ENCODE data around the gene RAB3IL1.

RAB3IL1 gene

GRCh38 chr11:61961570-61962212, 44.3 kb upstream of the RAB3IL1 start:
- no peak for TF ChIP-seq EZH2 (IDR thresholded peaks at IDR 0.05)
- no peak for TF ChIP-seq POLR2AphosphoS5 (IDR thresholded peaks at IDR 0.05; ENCODE audit: borderline replicate concordance, low read depth, low read length)
- no peak for TF ChIP-seq FOXP2 (optimal IDR thresholded peaks at IDR 0.05; ENCODE audit: control extremely low read depth, extremely low read length, insufficient read depth)
- no peaks in the 10 kb centered on the region for H3K9me3 ChIP-seq (ENCODE audit: low read depth, low read length)
- H3K9ac ChIP-seq (ENCODE audit: insufficient read length), result no peak overlapping the region
- H3K27ac ChIP-seq, result no peak overlapping the region
- no peak overlapping the region for H3K4me3 ChIP-seq
- H3K36me3 ChIP-seq (ENCODE audit: insufficient read depth, low read length), result peaks cover 37% of the 10 kb centered on the region
- no peak for DNase-seq (ENCODE audit: low read depth, low spot score)

DNA sequence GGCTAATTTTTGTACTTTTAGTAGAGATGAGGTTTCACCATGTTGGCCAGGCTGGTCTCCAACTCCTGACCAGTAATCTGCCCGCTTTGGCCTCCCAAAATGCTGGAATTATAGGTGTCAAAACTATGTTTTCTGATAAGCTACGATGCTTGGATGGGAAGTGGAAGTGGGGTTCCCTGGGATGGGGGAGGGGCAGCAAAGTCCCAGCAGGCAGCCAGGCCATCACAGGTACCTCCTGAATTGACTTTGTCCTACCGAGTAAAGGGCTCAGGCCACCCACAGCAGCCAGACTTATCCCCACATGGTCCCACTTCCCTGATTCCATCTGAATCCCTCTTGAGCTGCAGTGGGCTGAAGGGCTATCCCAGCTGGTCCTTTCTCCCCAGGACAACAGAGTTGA, 43.2 kb upstream of the RAB3IL1 start:
- Histone ChIP-seq H3K36me3 (ENCODE audit: insufficient read depth, low read length) (peaks cover 26% of the 10 kb centered on the region), H3K27ac (no peak overlapping the region), H3K9me3 (ENCODE audit: low read depth, low read length) (no peaks in the 10 kb centered on the region), H3K9ac (ENCODE audit: insufficient read length) (no peak overlapping the region), H3K4me3 (no peak overlapping the region)
- TF ChIP-seq EZH2 (IDR thresholded peaks at IDR 0.05), result no peak
- TF ChIP-seq POLR2AphosphoS5 (IDR thresholded peaks at IDR 0.05; ENCODE audit: borderline replicate concordance, low read depth, low read length), result no peak
- no peak for TF ChIP-seq FOXP2 (optimal IDR thresholded peaks at IDR 0.05; ENCODE audit: control extremely low read depth, extremely low read length, insufficient read depth)
- no peak for DNase-seq (ENCODE audit: low read depth, low spot score)

GRCh38 chr11:61959678-61960077, 42.3 kb upstream of the RAB3IL1 start:
- Histone ChIP-seq H3K4me3 (no peak overlapping the region), H3K36me3 (ENCODE audit: insufficient read depth, low read length) (peaks cover 17% of the 10 kb centered on the region), H3K9me3 (ENCODE audit: low read depth, low read length) (no peaks in the 10 kb centered on the region), H3K9ac (ENCODE audit: insufficient read length) (no peak overlapping the region), H3K27ac (no peak overlapping the region)
- TF ChIP-seq EZH2 (IDR thresholded peaks at IDR 0.05) (no peak), FOXP2 (optimal IDR thresholded peaks at IDR 0.05; ENCODE audit: control extremely low read depth, extremely low read length, insufficient read depth) (no peak), POLR2AphosphoS5 (IDR thresholded peaks at IDR 0.05; ENCODE audit: borderline replicate concordance, low read depth, low read length) (no peak)
- no peak for DNase-seq (ENCODE audit: low read depth, low spot score)

DNA sequence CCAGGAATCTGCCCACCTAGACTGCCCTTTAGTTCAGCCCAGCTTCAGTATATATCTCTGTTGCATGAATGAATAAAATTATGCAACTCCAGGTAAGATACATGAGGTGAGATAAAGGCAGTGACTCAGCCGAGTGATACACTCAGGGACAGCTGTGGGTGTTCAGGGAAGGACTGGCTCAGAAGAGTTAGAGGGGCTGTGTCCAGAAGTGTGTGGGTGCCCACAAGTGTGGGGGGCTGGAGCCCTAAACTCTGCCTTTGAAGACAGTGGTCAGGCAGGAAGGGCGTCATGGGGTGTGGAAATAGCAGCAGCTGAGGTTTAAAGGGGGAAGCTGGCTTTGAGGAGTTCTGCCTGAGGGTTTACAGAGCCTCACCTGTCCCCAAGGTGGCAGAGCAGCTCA, 41.7 kb upstream of the RAB3IL1 start:
- Histone ChIP-seq H3K4me3 (no peak overlapping the region), H3K9me3 (ENCODE audit: low read depth, low read length) (no peaks in the 10 kb centered on the region), H3K27ac (no peak overlapping the region), H3K36me3 (ENCODE audit: insufficient read depth, low read length) (peaks cover 12% of the 10 kb centered on the region), H3K9ac (ENCODE audit: insufficient read length) (no peak overlapping the region)
- TF ChIP-seq POLR2AphosphoS5 (IDR thresholded peaks at IDR 0.05; ENCODE audit: borderline replicate concordance, low read depth, low read length) (no peak), EZH2 (IDR thresholded peaks at IDR 0.05) (no peak), FOXP2 (optimal IDR thresholded peaks at IDR 0.05; ENCODE audit: control extremely low read depth, extremely low read length, insufficient read depth) (no peak)
- no peak for DNase-seq (ENCODE audit: low read depth, low spot score)

DNA sequence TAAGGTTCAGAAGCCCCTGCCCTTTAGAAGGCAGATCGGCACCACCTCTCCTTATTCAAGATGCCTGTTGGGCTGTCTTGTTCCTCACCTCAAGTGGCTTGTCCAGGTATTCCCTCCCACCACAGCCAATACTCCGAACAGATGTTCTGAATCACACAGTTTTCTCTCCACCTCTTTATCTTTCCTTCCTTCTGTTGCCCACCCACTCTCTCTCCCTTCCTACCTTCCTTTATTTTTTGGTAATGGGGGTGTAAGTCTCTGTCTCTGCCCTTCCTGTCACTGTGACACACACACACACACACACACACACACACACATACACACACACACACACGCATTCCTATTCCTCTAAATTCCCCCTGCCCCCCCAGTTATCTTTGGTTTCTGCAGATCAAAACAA, 41.2 kb upstream of the RAB3IL1 start:
- Histone ChIP-seq H3K9me3 (ENCODE audit: low read depth, low read length) (no peaks in the 10 kb centered on the region), H3K27ac (no peak overlapping the region), H3K4me3 (no peak overlapping the region), H3K36me3 (ENCODE audit: insufficient read depth, low read length) (peaks cover 6% of the 10 kb centered on the region), H3K9ac (ENCODE audit: insufficient read length) (no peak overlapping the region)
- no peak for DNase-seq (ENCODE audit: low read depth, low spot score)
- TF ChIP-seq EZH2 (IDR thresholded peaks at IDR 0.05) (no peak), POLR2AphosphoS5 (IDR thresholded peaks at IDR 0.05; ENCODE audit: borderline replicate concordance, low read depth, low read length) (no peak), FOXP2 (optimal IDR thresholded peaks at IDR 0.05; ENCODE audit: control extremely low read depth, extremely low read length, insufficient read depth) (no peak)

DNA sequence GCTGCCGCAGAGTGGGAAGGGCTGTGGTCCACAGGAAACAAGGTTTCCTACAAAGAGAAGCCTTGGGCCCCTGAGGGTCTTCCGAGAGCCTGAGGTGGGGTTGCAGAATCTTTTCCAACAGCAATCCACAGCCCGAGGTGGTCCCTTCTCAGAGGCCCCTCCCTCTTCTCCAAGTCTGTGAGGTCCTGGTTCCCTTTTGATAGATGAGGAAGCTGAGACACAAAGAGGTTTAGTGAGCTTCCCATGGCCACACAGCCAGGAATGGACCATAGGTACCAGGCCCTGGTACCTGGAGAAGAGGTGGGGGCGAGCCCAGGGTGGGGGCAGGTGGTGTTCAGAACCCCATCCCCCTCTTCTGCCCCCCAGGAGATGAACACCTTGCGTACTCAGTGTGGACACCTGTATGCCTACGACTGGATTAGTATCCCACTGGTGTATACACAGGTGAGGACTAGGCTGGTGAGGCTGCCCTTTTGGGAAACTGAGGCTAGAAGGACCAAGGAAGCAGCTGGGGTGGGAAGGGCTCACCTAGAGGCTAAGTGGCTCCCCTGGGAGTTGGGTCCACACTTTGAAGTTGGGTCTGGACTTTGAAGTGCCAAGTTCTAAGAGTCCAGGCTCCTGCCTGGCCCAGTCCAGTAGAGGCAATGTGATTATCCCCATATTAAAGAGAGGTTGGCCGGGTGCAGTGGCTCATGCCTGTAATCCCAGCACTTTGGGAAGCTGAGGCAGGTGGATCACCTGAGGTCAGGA, 39.8 kb upstream of the RAB3IL1 start:
- Histone ChIP-seq H3K9me3 (ENCODE audit: low read depth, low read length) (no peaks in the 10 kb centered on the region), H3K9ac (ENCODE audit: insufficient read length) (no peak overlapping the region), H3K36me3 (ENCODE audit: insufficient read depth, low read length) (no peaks in the 10 kb centered on the region), H3K27ac (no peak overlapping the region), H3K4me3 (no peak overlapping the region)
- no peak for DNase-seq (ENCODE audit: low read depth, low spot score)
- TF ChIP-seq FOXP2 (optimal IDR thresholded peaks at IDR 0.05; ENCODE audit: control extremely low read depth, extremely low read length, insufficient read depth) (no peak), POLR2AphosphoS5 (IDR thresholded peaks at IDR 0.05; ENCODE audit: borderline replicate concordance, low read depth, low read length) (no peak), EZH2 (IDR thresholded peaks at IDR 0.05) (no peak)

DNA sequence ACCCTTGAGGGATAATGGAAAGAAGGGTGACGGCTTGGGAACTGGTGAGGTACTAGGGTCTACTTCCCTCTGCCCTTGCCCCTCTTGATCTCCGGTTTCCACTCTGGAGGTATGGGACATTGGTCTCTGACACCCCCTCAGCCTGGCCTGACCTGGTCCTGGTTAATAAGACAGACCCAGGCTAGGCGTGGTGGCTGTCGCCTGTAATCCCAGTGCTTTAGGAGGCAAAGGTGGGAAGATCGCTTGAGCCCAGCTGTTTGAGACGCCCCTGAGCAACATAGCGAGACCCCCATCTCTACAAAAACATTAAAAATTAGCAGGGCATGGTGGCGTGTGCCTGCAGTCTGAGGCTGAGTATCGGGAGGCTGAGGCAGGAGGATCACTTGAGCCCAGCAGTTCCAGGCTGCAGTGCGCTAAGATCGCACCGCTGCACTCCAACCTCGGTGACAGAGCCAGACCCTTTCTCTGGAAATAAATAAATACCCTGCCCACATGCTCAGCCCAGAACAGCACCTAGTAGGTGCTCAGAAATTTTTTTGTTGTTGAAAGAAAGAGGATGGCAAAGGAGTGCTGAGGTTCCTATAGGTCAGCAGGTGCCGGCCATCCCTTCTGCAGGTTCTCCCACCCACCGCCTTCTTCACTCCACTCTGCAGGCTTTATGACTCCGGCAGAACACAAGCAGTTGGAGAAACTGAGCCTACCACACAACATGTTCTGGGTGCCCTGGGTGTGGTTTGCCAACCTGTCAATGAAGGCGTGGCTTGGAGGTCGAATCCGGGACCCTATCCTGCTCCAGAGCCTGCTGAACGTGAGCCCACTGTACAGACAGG, 39.0 kb upstream of the RAB3IL1 start:
- TF ChIP-seq POLR2AphosphoS5 (IDR thresholded peaks at IDR 0.05; ENCODE audit: borderline replicate concordance, low read depth, low read length) (no peak), EZH2 (IDR thresholded peaks at IDR 0.05) (no peak), FOXP2 (optimal IDR thresholded peaks at IDR 0.05; ENCODE audit: control extremely low read depth, extremely low read length, insufficient read depth) (no peak)
- no peak overlapping the region for H3K4me3 ChIP-seq
- no peak for DNase-seq (ENCODE audit: low read depth, low spot score)
- H3K27ac ChIP-seq, result no peak overlapping the region
- H3K9ac ChIP-seq (ENCODE audit: insufficient read length), result no peak overlapping the region
- no peaks in the 10 kb centered on the region for H3K9me3 ChIP-seq (ENCODE audit: low read depth, low read length)
- no peaks in the 10 kb centered on the region for H3K36me3 ChIP-seq (ENCODE audit: insufficient read depth, low read length)

Data from SK-N-MC (cell line).